Uterus (tissue), 4 donors: ENCODE results near the gene ULK4. TPM values are rescaled to one million over a fixed set of nuclear protein-coding genes. Genes with fewer than 3 reads are reported as not detected.
"Not testable (repeated sequence)": the region's sequence is repeated elsewhere in the genome, so short reads cannot be mapped to it uniquely, and the experiment has no call there.

Experiments used
- DNase-seq, 2 donors: peaks; one replicate each; pipeline ENCODE4 v3.0.0-alpha.2; 2019 to 2020
- H3K27ac ChIP-seq, 2 donors: fragments of 200-600 bp; sonication (generic); 1 replicate in 1 of 2; 2 replicates in 1 of 2; pipeline ENCODE4 v1.5.1; 2016 to 2018
- H3K27me3 ChIP-seq, 2 donors: fragments of 200-600 bp; sonication (generic); one replicate each; pipeline ENCODE4 v1.5.1; 2018 to 2019; ENCODE audit warnings: control low read depth in 1 of 2
- H3K36me3 ChIP-seq, 2 donors: fragments of 200-600 bp; sonication (generic); one replicate each; pipeline ENCODE4 v1.5.1; 2019; ENCODE audit warnings: control low read depth in 1 of 2
- H3K4me1 ChIP-seq, 2 donors: fragments of 200-600 bp; sonication (generic); one replicate each; pipeline ENCODE4 v1.5.1; 2018 to 2019; ENCODE audit warnings: control low read depth in 1 of 2
- H3K4me3 ChIP-seq, 2 donors: fragments of 200-600 bp; sonication (generic); 1 replicate in 1 of 2; 2 replicates in 1 of 2; pipeline ENCODE4 v1.5.1; 2018 to 2019; ENCODE audit warnings: mild to moderate bottlenecking in 1 of 2
- H3K9me3 ChIP-seq, 2 donors: fragments of 200-600 bp; sonication (generic); one replicate each; pipeline ENCODE4 v1.5.1; 2019; ENCODE audit warnings: control low read depth in 1 of 2
- CTCF ChIP-seq, 4 experiments: fragments of 200-600 bp in 2 of 4; fragments of 450-650 bp in 2 of 4; sonication (generic) in 2 of 4; IDR thresholded peaks; one replicate each; pipeline ENCODE4 v1.5.1; 2016 to 2019; ENCODE audit warnings: antibody characterized with exemption in 4 of 4, mild to moderate bottlenecking in 2 of 4, moderate library complexity in 1 of 4
- POLR2A ChIP-seq, 2 donors: fragments of 450-650 bp; IDR thresholded peaks; one replicate each; pipeline ENCODE4 v1.6.1; 2016; ENCODE audit warnings: antibody characterized with exemption in 2 of 2, mild to moderate bottlenecking in 1 of 2, moderate library complexity in 1 of 2
- intact Hi-C: fragments of 100-400 bp; cut with DNase I; formaldehyde crosslinking; loops from one replicate; pipeline ENCODE4 v1.15.1; 2023; ENCODE audit warnings: low total_unique reads
- total RNA-seq, 4 donors: library from RNA; depleted of rRNA in 3 of 4; stranded (reverse); fragments of >200 nt in 3 of 4; gene quantifications; one replicate each; pipeline versions ENCODE4 v1.1.0 to v1.2.4, GENCODE V29; 2014 to 2023
- donor health status: DM: yes; HTN: yes; CAD: no.

The ULK4 gene
- total RNA-seq, 4 donors from 2014 or later: 8.7 to 118 (median 26.1) TPM

- Histone ChIP-seq H3K4me1 (no peaks in the 10 kb centered on the region), H3K4me3 (no peak overlapping the region), H3K27ac (no peak overlapping the region), H3K27me3 (no peaks in the 10 kb centered on the region), H3K36me3 (no peaks in the 10 kb centered on the region), H3K9me3 (no peaks in the 10 kb centered on the region)
- intact Hi-C loops: no loop called here
- TF ChIP-seq POLR2A (IDR thresholded peaks at IDR 0.05) (no peak), CTCF (IDR thresholded peaks at IDR 0.05) (no peak)
- no peak for DNase-seq
Observed at GRCh38 chr3:41768363-41768762, 193.5 kb downstream of the ULK4 start.

GRCh38 chr3:41762867-41763266 is 199.0 kb downstream of the ULK4 start:
- H3K4me3 ChIP-seq, intact Hi-C loops, H3K36me3 ChIP-seq, DNase-seq, H3K4me1 ChIP-seq, H3K27me3 ChIP-seq, H3K9me3 ChIP-seq, H3K27ac ChIP-seq: not testable (repeated sequence)

DNA sequence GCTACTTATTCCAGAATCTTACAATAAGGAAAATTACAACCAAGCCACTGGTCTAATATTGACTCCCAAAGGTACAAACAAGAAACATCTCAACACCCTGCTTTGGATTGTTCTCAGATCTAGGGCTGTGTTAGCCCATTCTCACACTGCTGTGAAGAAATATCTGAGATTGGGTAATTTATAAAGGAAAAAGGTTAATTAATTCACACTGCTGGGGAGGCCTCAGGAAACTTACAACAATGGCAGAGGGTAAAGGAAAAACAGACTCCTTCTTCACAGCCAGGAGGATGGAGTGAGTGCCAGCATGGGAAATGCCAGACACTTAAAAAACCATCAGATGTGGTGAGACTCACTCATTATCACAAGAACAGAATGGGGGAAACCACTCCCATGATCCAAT is 208.3 kb downstream of the ULK4 start:
- intact Hi-C loops: no loop called here
- no peak for TF ChIP-seq POLR2A (IDR thresholded peaks at IDR 0.05)
- TF ChIP-seq CTCF (IDR thresholded peaks at IDR 0.05): no peak
- Histone ChIP-seq H3K4me3 (no peak overlapping the region), H3K27ac (no peak overlapping the region), H3K9me3 (no peaks in the 10 kb centered on the region), H3K36me3 (no peaks in the 10 kb centered on the region), H3K27me3 (no peaks in the 10 kb centered on the region), H3K4me1 (no peaks in the 10 kb centered on the region)
- DNase-seq: no peak

GRCh38 chr3:41751597-41751996 is 210.3 kb downstream of the ULK4 start:
- H3K27ac ChIP-seq: no peak overlapping the region

DNA sequence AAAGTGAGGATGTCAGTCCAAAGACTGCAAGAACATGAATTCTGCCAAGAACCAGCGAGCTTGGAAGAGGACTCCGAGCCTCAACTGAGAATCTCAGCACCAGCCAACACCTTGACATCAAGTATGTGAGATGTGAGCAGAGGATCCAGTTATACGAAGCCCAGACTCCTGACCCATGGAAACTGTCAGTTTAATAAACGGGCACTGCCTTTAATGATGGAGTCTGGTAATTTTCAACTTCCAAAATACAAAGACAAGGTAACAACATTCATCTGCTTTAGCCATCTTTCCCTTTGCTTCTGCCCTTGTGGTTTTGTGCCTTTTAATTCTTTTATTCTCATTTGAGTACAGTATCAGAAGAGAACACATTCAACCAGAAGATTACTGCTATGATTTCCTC is 211.9 kb downstream of the ULK4 start:
- TF ChIP-seq CTCF (IDR thresholded peaks at IDR 0.05): no peak
- TF ChIP-seq POLR2A (IDR thresholded peaks at IDR 0.05): no peak
- DNase-seq: no peak
- no peaks in the 10 kb centered on the region for H3K27me3 ChIP-seq
- H3K9me3 ChIP-seq: no peaks in the 10 kb centered on the region
- no peaks in the 10 kb centered on the region for H3K4me1 ChIP-seq
- H3K36me3 ChIP-seq: no peaks in the 10 kb centered on the region
- intact Hi-C loops: no loop called here
- no peak overlapping the region for H3K27ac ChIP-seq
- no peak overlapping the region for H3K4me3 ChIP-seq

More at GRCh38 chr3:41751597-41751996, 210.3 kb downstream of the ULK4 start:
- DNase-seq: no peak
- Histone ChIP-seq H3K4me3 (no peak overlapping the region), H3K27me3 (no peaks in the 10 kb centered on the region), H3K4me1 (no peaks in the 10 kb centered on the region), H3K9me3 (no peaks in the 10 kb centered on the region), H3K36me3 (no peaks in the 10 kb centered on the region)
- no peak for TF ChIP-seq CTCF (IDR thresholded peaks at IDR 0.05)
- TF ChIP-seq POLR2A (IDR thresholded peaks at IDR 0.05): no peak
- intact Hi-C loops: no loop called here

GRCh38 chr3:41746215-41746614 is 215.7 kb downstream of the ULK4 start:
- no peaks in the 10 kb centered on the region for H3K4me1 ChIP-seq
- no peak for DNase-seq

More at GRCh38 chr3:41746215-41746614, 215.7 kb downstream of the ULK4 start:
- Histone ChIP-seq H3K9me3 (no peaks in the 10 kb centered on the region), H3K27ac (no peak overlapping the region), H3K27me3 (no peaks in the 10 kb centered on the region), H3K36me3 (no peaks in the 10 kb centered on the region), H3K4me3 (no peak overlapping the region)
- intact Hi-C loops: no loop called here
- TF ChIP-seq POLR2A (IDR thresholded peaks at IDR 0.05) (no peak), CTCF (IDR thresholded peaks at IDR 0.05) (no peak)
